PC-3 (cell line): ENCODE measurements around the gene HTR4. TPM values are rescaled to one million over a fixed set of nuclear protein-coding genes. Genes with fewer than 3 reads are reported as not detected.

Experiments used
- ATAC-seq: fragments of 200-7000 bp; cut with Tn5 transposase; 2 replicates; pipeline ENCODE4 v1.9.1; 2020; ENCODE audit warnings: mild to moderate bottlenecking, moderate library complexity
- BruUV-seq: library from RNA; stranded (reverse); fragments of 400-500 nt; replicated peaks from 2 replicates; lab custom pipeline; 2021; lab: Mats Ljungman, UMichigan
- CTCF ChIA-PET: fragments of 300-600 bp; sonication (Branson Sonifier 250); formaldehyde crosslinking; loops from one replicate; lab custom pipeline; 2022; ENCODE audit warnings: antibody characterized with exemption; lab: Charles Lee
- POLR2A ChIA-PET: fragments of 300-600 bp; sonication (Branson Sonifier 250); formaldehyde crosslinking; loops from one replicate; lab custom pipeline; 2022; ENCODE audit warnings: antibody characterized with exemption; ENCODE audit not compliant: unreplicated experiment; lab: Charles Lee
- DNase-seq: peaks from one replicate; pipeline ENCODE4 v3.0.0-alpha.2; 2015
- H2AFZ ChIP-seq: fragments of 300-600 bp; sonication (generic); 2 replicates; pipeline ENCODE4 v1.6.0; 2016; ENCODE audit warnings: antibody characterized with exemption, low read length
- H3F3A ChIP-seq: fragments of 300-600 bp; sonication (generic); one replicate; pipeline ENCODE4 v1.6.0; 2017; ENCODE audit warnings: antibody characterized with exemption, low read length, control low read depth, mild to moderate bottlenecking; ENCODE audit not compliant: unreplicated experiment
- H3K27ac ChIP-seq: fragments of 300-600 bp; sonication (generic); 2 replicates; pipeline ENCODE4 v1.5.1; 2016; ENCODE audit warnings: mild to moderate bottlenecking, low read length
- H3K27me3 ChIP-seq: fragments of 300-600 bp; sonication (generic); 2 replicates; pipeline ENCODE4 v1.6.1; 2016; ENCODE audit warnings: low read length, mixed read lengths
- H3K36me3 ChIP-seq: fragments of 300-600 bp; sonication (generic); 2 replicates; pipeline ENCODE4 v1.6.1; 2016; ENCODE audit warnings: low read depth, mixed run types, low read length, mixed read lengths
- H3K4me1 ChIP-seq: fragments of 300-600 bp; sonication (generic); 2 replicates; pipeline ENCODE4 v1.5.1; 2016; ENCODE audit warnings: low read length; ENCODE audit not compliant: insufficient read depth
- H3K4me2 ChIP-seq: fragments of 300-600 bp; sonication (generic); 2 replicates; pipeline ENCODE4 v1.6.0; 2016; ENCODE audit warnings: low read length
- H3K4me3 ChIP-seq: fragments of 300-600 bp; sonication (generic); 2 replicates; pipeline ENCODE4 v1.5.1; 2016; ENCODE audit warnings: mild to moderate bottlenecking, low read length, mixed read lengths
- H3K79me2 ChIP-seq: fragments of 300-600 bp; sonication (generic); 2 replicates; pipeline ENCODE4 v1.6.1; 2017; ENCODE audit warnings: low read length, mixed read lengths
- H3K9ac ChIP-seq: fragments of 300-600 bp; sonication (generic); 2 replicates; pipeline ENCODE4 v1.6.0; 2016; ENCODE audit warnings: mild to moderate bottlenecking, low read length
- H3K9me2 ChIP-seq: fragments of 300-600 bp; sonication (generic); replicated peaks from 2 replicates; pipeline ENCODE4 v1.6.1; 2016; ENCODE audit warnings: mixed run types, low read length, mixed read lengths
- H3K9me3 ChIP-seq: fragments of 300-600 bp; sonication (generic); 2 replicates; pipeline ENCODE4 v1.6.1; 2016; ENCODE audit warnings: low read length, mixed read lengths
- H4K20me1 ChIP-seq: fragments of 300-600 bp; sonication (generic); 2 replicates; pipeline ENCODE4 v1.6.1; 2016; ENCODE audit warnings: low read length, mixed read lengths
- EZH2 ChIP-seq: fragments of 300-600 bp; sonication (generic); IDR thresholded peaks from one replicate; pipeline ENCODE4 v1.6.1; 2017; ENCODE audit warnings: antibody characterized with exemption, mild to moderate bottlenecking, low read length; ENCODE audit not compliant: unreplicated experiment
- EZH2phosphoT487 ChIP-seq: fragments of 300-600 bp; sonication (generic); IDR thresholded peaks from 2 replicates; pipeline ENCODE4 v1.6.1; 2018; ENCODE audit warnings: mild to moderate bottlenecking, antibody characterized with exemption, low read length, borderline replicate concordance
- intact Hi-C: fragments of 100-400 bp; cut with micrococcal nuclease; formaldehyde crosslinking; loops from 2 replicates; pipeline ENCODE4 v1.9.0; 2023
- total RNA-seq: library from RNA; depleted of rRNA; stranded (reverse); fragments of >200 nt; gene quantifications from 2 replicates; pipeline ENCODE4 v1.2.3, GENCODE V29; 2014
- TF ChIP-seq, protein P1 (sequence below): fragments of 300-600 bp; sonication (generic); conservative IDR thresholded peaks from 2 replicates; pipeline ENCODE4 v1.5.1; 2017; ENCODE audit warnings: antibody characterized with exemption, low read depth, mild to moderate bottlenecking, low read length

HTR4 gene
- total RNA-seq, 1 experiment from 2014 or later = not detected

DNA sequence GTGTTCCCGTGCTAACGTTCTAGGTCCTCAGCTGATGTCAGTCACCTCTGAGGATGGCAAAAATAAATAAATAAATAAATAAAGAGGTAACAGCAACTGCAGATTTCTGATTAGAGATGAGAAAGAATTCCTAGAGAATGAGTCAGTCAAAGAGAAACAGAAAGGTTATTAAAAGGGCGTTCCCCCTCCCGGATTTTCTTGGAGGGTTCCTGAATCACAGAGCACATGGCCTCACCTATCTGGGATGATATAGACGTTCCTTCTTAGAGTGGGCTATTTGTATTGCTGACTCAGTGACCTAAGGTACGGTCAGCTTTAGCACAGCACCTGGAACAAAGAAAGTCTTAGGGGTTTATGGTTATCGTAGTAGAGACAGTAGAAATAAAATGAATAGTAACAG, 30.6 kb downstream of the HTR4 start:
- Histone ChIP-seq H3K9ac (no peak overlapping the region), H4K20me1 (no peaks in the 10 kb centered on the region), H3K4me2 (peak overlapping the region; percentile 65), H3K4me1 (peaks cover 34% of the 10 kb centered on the region), H3K79me2 (no peaks in the 10 kb centered on the region), H3K27ac (peak overlapping the region; percentile 0; the same call in 1 of the 2 replicates), H3K9me3 (no peaks in the 10 kb centered on the region), H3K27me3 (peaks cover 1% of the 10 kb centered on the region), H2AFZ (peak overlapping the region; percentile 58), H3F3A (no peaks in the 10 kb centered on the region), H3K9me2 (no peaks in the 10 kb centered on the region), H3K4me3 (peak overlapping the region; percentile 17; the same call in 1 of the 2 replicates), H3K36me3 (no peaks in the 10 kb centered on the region)
- ATAC-seq (peak; percentile 77), DNase-seq (peak; percentile 92)
- POLR2A ChIA-PET = no interaction called here
- no peak for TF ChIP-seq EZH2phosphoT487
- TF ChIP-seq EZH2 = no peak
- TF ChIP-seq, protein P1, sequence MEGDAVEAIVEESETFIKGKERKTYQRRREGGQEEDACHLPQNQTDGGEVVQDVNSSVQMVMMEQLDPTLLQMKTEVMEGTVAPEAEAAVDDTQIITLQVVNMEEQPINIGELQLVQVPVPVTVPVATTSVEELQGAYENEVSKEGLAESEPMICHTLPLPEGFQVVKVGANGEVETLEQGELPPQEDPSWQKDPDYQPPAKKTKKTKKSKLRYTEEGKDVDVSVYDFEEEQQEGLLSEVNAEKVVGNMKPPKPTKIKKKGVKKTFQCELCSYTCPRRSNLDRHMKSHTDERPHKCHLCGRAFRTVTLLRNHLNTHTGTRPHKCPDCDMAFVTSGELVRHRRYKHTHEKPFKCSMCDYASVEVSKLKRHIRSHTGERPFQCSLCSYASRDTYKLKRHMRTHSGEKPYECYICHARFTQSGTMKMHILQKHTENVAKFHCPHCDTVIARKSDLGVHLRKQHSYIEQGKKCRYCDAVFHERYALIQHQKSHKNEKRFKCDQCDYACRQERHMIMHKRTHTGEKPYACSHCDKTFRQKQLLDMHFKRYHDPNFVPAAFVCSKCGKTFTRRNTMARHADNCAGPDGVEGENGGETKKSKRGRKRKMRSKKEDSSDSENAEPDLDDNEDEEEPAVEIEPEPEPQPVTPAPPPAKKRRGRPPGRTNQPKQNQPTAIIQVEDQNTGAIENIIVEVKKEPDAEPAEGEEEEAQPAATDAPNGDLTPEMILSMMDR = no peak
- CTCF ChIA-PET = no interaction called here
- intact Hi-C loops = no loop called here
- BruUV-seq = no TSS peak

- Histone ChIP-seq H3K9me3 (no peaks in the 10 kb centered on the region), H3K4me2 (no peak overlapping the region), H3K9me2 (0 out of 2 replicates have a peak, but pooled peaks cover 6% of the 10 kb centered on the region), H3K27me3 (peaks cover 8% of the 10 kb centered on the region), H3K4me3 (no peak overlapping the region), H3K27ac (no peak overlapping the region), H3K79me2 (no peaks in the 10 kb centered on the region), H3K4me1 (peaks cover 34% of the 10 kb centered on the region), H3F3A (no peaks in the 10 kb centered on the region), H4K20me1 (no peaks in the 10 kb centered on the region), H2AFZ (no peak overlapping the region), H3K36me3 (no peaks in the 10 kb centered on the region), H3K9ac (no peak overlapping the region)
- ChIA-PET POLR2A (no interaction called here), CTCF (no interaction called here)
- intact Hi-C loops = no loop called here
- no peak for DNase-seq
- TF ChIP-seq, protein P1 = no peak
- TF ChIP-seq EZH2 (no peak), EZH2phosphoT487 (no peak)
- BruUV-seq = no TSS peak
- ATAC-seq = no peak
These were observed 31.2 kb downstream of the HTR4 start for GRCh38 chr5:148623101-148623500.

DNA sequence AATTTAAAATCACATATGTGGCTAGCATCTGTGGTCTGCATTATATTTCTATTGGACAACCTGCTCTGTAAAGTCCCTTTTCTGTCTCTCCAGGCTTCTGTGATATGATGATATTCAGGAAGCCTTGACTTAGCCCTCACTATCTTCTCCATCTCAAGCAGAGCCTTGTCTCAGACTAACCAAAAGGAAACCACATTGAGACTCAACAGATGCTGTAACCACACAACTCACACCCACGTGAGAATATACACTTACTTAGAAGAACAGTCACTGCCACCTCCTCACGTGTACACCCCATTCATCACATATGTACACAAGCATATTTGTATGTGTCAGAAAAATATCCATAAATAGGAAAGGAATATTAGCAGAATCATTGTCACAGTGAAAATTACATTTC, 33.6 kb downstream of the HTR4 start:
- TF ChIP-seq EZH2phosphoT487 = no peak
- TF ChIP-seq EZH2 = no peak
- TF ChIP-seq, protein P1 = no peak
- Histone ChIP-seq H3K9me2 (0 out of 2 replicates have a peak, but pooled peaks cover 6% of the 10 kb centered on the region), H3F3A (no peaks in the 10 kb centered on the region), H3K9me3 (no peaks in the 10 kb centered on the region), H3K4me1 (peaks cover 23% of the 10 kb centered on the region), H3K4me3 (no peak overlapping the region), H3K27ac (no peak overlapping the region), H3K36me3 (no peaks in the 10 kb centered on the region), H4K20me1 (no peaks in the 10 kb centered on the region), H3K4me2 (no peak overlapping the region), H3K9ac (no peak overlapping the region), H3K79me2 (no peaks in the 10 kb centered on the region), H2AFZ (no peak overlapping the region), H3K27me3 (peaks cover 12% of the 10 kb centered on the region)
- POLR2A ChIA-PET = no interaction called here
- no TSS peak for BruUV-seq
- intact Hi-C loops = no loop called here
- CTCF ChIA-PET = no interaction called here
- DNase-seq (no peak), ATAC-seq (no peak)
